H1 (cell line): ENCODE data around the gene RBMS1. TPM values are rescaled to one million over a fixed set of nuclear protein-coding genes. Genes with fewer than 3 reads are reported as not detected.

Source experiments
- CTCF ChIA-PET: fragments of 300-600 bp; sonication (Branson Sonifier 250); formaldehyde crosslinking; loops from one replicate; lab custom pipeline; 2021; ENCODE audit not compliant: partially characterized antibody; lab: Charles Lee
- POLR2A ChIA-PET: fragments of 300-600 bp; sonication (Branson Sonifier 250); formaldehyde crosslinking; loops from one replicate; lab custom pipeline; 2021; ENCODE audit warnings: inconsistent platforms; ENCODE audit not compliant: partially characterized antibody; lab: Charles Lee
- DNase-seq, 2 experiments: peaks; one replicate each; pipeline versions ENCODE4 v3.0.0 to v3.0.0-alpha.2; 2010 to 2022; ENCODE audit warnings: low spot score in 2 of 2, low read depth in 1 of 2, mixed read lengths in 1 of 2
- FAIRE-seq: peaks from 2 replicates; lab custom pipeline; 2011; peaks lifted over from hg19 to GRCh38; lab: Jason Lieb, UNC
- H2AFZ ChIP-seq: 2 replicates; pipeline ENCODE4 v1.8.1; 2012; ENCODE audit warnings: low read length, inconsistent platforms
- H2AK5ac ChIP-seq: 2 replicates; pipeline ENCODE4 v1.6.1; 2013; ENCODE audit warnings: low read depth, low read length
- H2BK120ac ChIP-seq: replicated peaks from 2 replicates; pipeline ENCODE3; 2013; ENCODE audit warnings: low read depth, low read length, inconsistent platforms
- H2BK12ac ChIP-seq: 2 replicates; pipeline ENCODE4 v1.6.1; 2013; ENCODE audit warnings: low read depth, low read length
- H2BK15ac ChIP-seq: 2 replicates; pipeline ENCODE4 v1.6.1; 2013; ENCODE audit warnings: low read length
- H2BK20ac ChIP-seq: 2 replicates; pipeline ENCODE4 v1.6.1; 2013; ENCODE audit warnings: low read length
- H2BK5ac ChIP-seq: 2 replicates; pipeline ENCODE4 v1.6.1; 2013; ENCODE audit warnings: low read depth, low read length
- H3K14ac ChIP-seq: 2 replicates; pipeline ENCODE4 v1.6.1; 2013; ENCODE audit warnings: inconsistent platforms; ENCODE audit not compliant: insufficient read length
- H3K18ac ChIP-seq: 2 replicates; pipeline ENCODE4 v1.6.1; 2013; ENCODE audit warnings: low read length; ENCODE audit errors: extremely low read depth
- H3K23ac ChIP-seq: 2 replicates; pipeline ENCODE4 v1.6.1; 2013; ENCODE audit warnings: inconsistent platforms; ENCODE audit not compliant: insufficient read length
- H3K23me2 ChIP-seq: 2 replicates; pipeline ENCODE4 v1.6.1; 2013; ENCODE audit warnings: low read depth, low read length
- H3K27ac ChIP-seq: 2 replicates; pipeline ENCODE4 v1.6.1; 2011; ENCODE audit warnings: low read depth, low read length, inconsistent platforms
- H3K27me3 ChIP-seq, 4 experiments: replicated peaks in 1 of 4; 1 replicate in 1 of 4; 2 replicates in 3 of 4; pipeline versions ENCODE4 v1.6.1 to v1.8.1; 2011 to 2013; ENCODE audit warnings: low read length in 3 of 4, mild to moderate bottlenecking in 3 of 4, inconsistent platforms in 2 of 4, mixed read lengths in 2 of 4, moderate library complexity in 1 of 4; ENCODE audit not compliant: control insufficient read depth in 3 of 4, insufficient read depth in 3 of 4; ENCODE audit errors: extremely low read depth in 1 of 4
- H3K36me3 ChIP-seq, 4 experiments: 2 replicates each; pipeline versions ENCODE4 v1.6.1 to v1.8.1; 2011 to 2013; ENCODE audit warnings: mild to moderate bottlenecking in 4 of 4, low read length in 3 of 4, moderate library complexity in 2 of 4, control low read depth in 1 of 4, inconsistent platforms in 1 of 4; ENCODE audit not compliant: insufficient read depth in 4 of 4, control insufficient read depth in 2 of 4
- H3K4ac ChIP-seq: replicated peaks from 2 replicates; pipeline ENCODE3; 2013; ENCODE audit warnings: low read length, low read depth, mixed read lengths, inconsistent platforms; ENCODE audit not compliant: insufficient read length
- H3K4me1 ChIP-seq, 4 experiments: replicated peaks in 1 of 4; 1 replicate in 1 of 4; 2 replicates in 3 of 4; pipeline versions ENCODE4 v1.6.1 to v1.8.1; 2011 to 2013; ENCODE audit warnings: low read length in 3 of 4, inconsistent platforms in 2 of 4, mixed read lengths in 1 of 4; ENCODE audit not compliant: insufficient read depth in 4 of 4, control insufficient read depth in 3 of 4
- H3K4me2 ChIP-seq, 2 experiments: 2 replicates each; pipeline versions ENCODE4 v1.6.1 to v1.8.1; 2011 to 2013; ENCODE audit warnings: low read depth in 2 of 2, low read length in 2 of 2, control low read depth in 1 of 2, inconsistent platforms in 1 of 2, mild to moderate bottlenecking in 1 of 2; ENCODE audit not compliant: insufficient read depth in 1 of 2
- H3K4me3 ChIP-seq, 4 experiments: fragments of 200-600, 300-600 bp in 1 of 4; sonication (generic), shearing (Covaris generic), sonication (Bioruptor Twin) in 1 of 4; 2 replicates each; pipeline versions ENCODE4 v1.5.1 to v1.8.1; 2011 to 2016; ENCODE audit warnings: low read length in 4 of 4, low read depth in 3 of 4, control low read depth in 2 of 4, inconsistent platforms in 2 of 4, mild to moderate bottlenecking in 2 of 4, mixed read lengths in 1 of 4, moderate library complexity in 1 of 4; ENCODE audit not compliant: insufficient read depth in 2 of 4; ENCODE audit errors: extremely low read depth in 1 of 4
- H3K56ac ChIP-seq: replicated peaks from 2 replicates; pipeline ENCODE3; 2013; ENCODE audit warnings: low read depth, mild to moderate bottlenecking, mixed read lengths, low read length, inconsistent platforms; ENCODE audit not compliant: insufficient read length
- H3K79me1 ChIP-seq: 2 replicates; pipeline ENCODE4 v1.6.1; 2013; ENCODE audit warnings: low read depth, low read length, control low read depth
- H3K79me2 ChIP-seq, 2 experiments: 2 replicates each; pipeline versions ENCODE4 v1.6.1 to v1.8.1; 2012 to 2013; ENCODE audit warnings: low read length in 2 of 2, mild to moderate bottlenecking in 2 of 2, inconsistent platforms in 1 of 2; ENCODE audit not compliant: insufficient read depth in 2 of 2, control insufficient read depth in 1 of 2
- H3K9ac ChIP-seq, 4 experiments: replicated peaks in 1 of 4; 1 replicate in 1 of 4; 2 replicates in 3 of 4; pipeline versions ENCODE4 v1.6.1 to v1.8.1; 2011 to 2013; ENCODE audit warnings: low read depth in 3 of 4, low read length in 3 of 4, control low read depth in 2 of 4, mild to moderate bottlenecking in 2 of 4, moderate library complexity in 2 of 4, inconsistent platforms in 1 of 4; ENCODE audit errors: extremely low read depth in 1 of 4
- H3K9me3 ChIP-seq, 2 experiments: 2 replicates each; pipeline versions ENCODE4 v1.6.1 to v1.8.1; 2012 to 2013; ENCODE audit warnings: mild to moderate bottlenecking in 2 of 2, moderate library complexity in 2 of 2, control low read depth in 1 of 2, inconsistent platforms in 1 of 2, low read depth in 1 of 2, low read length in 1 of 2, mixed read lengths in 1 of 2; ENCODE audit not compliant: insufficient read depth in 2 of 2
- H4K20me1 ChIP-seq, 2 experiments: replicated peaks in 1 of 2; 2 replicates each; pipeline versions ENCODE3 to v1.8.1; 2011 to 2013; ENCODE audit warnings: inconsistent platforms in 2 of 2, low read length in 2 of 2, mild to moderate bottlenecking in 1 of 2; ENCODE audit not compliant: insufficient read depth in 2 of 2, control insufficient read depth in 1 of 2
- H4K5ac ChIP-seq: 2 replicates; pipeline ENCODE4 v1.6.1; 2013; ENCODE audit warnings: low read length, low read depth, mixed read lengths, inconsistent platforms; ENCODE audit not compliant: insufficient read length
- H4K8ac ChIP-seq: 2 replicates; pipeline ENCODE4 v1.8.0; 2013; ENCODE audit warnings: mild to moderate bottlenecking, moderate library complexity, low read length, inconsistent platforms; ENCODE audit not compliant: insufficient read depth; ENCODE audit errors: extremely low read depth
- H4K91ac ChIP-seq: replicated peaks from 2 replicates; pipeline ENCODE3; 2013; ENCODE audit warnings: low read length, mixed read lengths, inconsistent platforms; ENCODE audit not compliant: insufficient read length
- CBX5 ChIP-seq: fragments of 300-800, 300-1000 bp; sonication (generic); IDR thresholded peaks from 2 replicates; pipeline ENCODE4 v1.7.1; 2016; ENCODE audit warnings: antibody characterized with exemption, low read length, low read depth
- CTBP2 ChIP-seq: IDR thresholded peaks from 2 replicates; pipeline ENCODE4 v1.7.0; 2011; ENCODE audit warnings: borderline replicate concordance, mild to moderate bottlenecking, moderate library complexity, mixed read lengths, low read length; ENCODE audit not compliant: insufficient read depth, insufficient read length
- KDM5A ChIP-seq: fragments of 200-600 bp; IDR thresholded peaks from 2 replicates; pipeline ENCODE4 v1.7.1; 2012; ENCODE audit warnings: mild to moderate bottlenecking, low read length, inconsistent platforms, mixed read lengths
- NRF1 ChIP-seq: IDR thresholded peaks from 2 replicates; pipeline ENCODE4 v1.6.1; 2011; ENCODE audit warnings: mild to moderate bottlenecking, low read depth, low read length, improper control_type of control experiment
- SUZ12 ChIP-seq: fragments of 200-600 bp; sonication (generic); IDR thresholded peaks from 2 replicates; pipeline ENCODE4 v1.6.1; 2012; ENCODE audit warnings: mild to moderate bottlenecking, inconsistent platforms, low read length, moderate library complexity, mixed read lengths
- TCF12 ChIP-seq: IDR thresholded peaks from 2 replicates; pipeline ENCODE4 v1.6.1; 2011; ENCODE audit warnings: low read depth, mild to moderate bottlenecking, low read length
- YY1 ChIP-seq: IDR thresholded peaks from 2 replicates; pipeline ENCODE4 v1.6.1; 2011; ENCODE audit warnings: low read depth, mild to moderate bottlenecking, low read length
- ZNF274 ChIP-seq: IDR thresholded peaks from 2 replicates; pipeline ENCODE4 v1.7.0; 2012; ENCODE audit warnings: low read length, borderline replicate concordance; ENCODE audit errors: extremely low read depth
- WGBS, 2 experiments: shearing (Covaris generic) in 1 of 2; methylation state at CpG; one replicate each; pipeline versions ENCODE4 v1.1.6 to v1.1.7; 2013 to 2015; ENCODE audit warnings: low lambda C conversion rate in 2 of 2, mixed read lengths in 2 of 2, inconsistent platforms in 1 of 2, low coverage in 1 of 2, missing lambda C conversion rate in 1 of 2; ENCODE audit not compliant: insufficient replicate concordance in 2 of 2, insufficient coverage in 1 of 2, insufficient read length in 1 of 2; ENCODE audit errors: extremely low coverage in 1 of 2, missing lambda C conversion rate in 1 of 2; 5-methylcytosine and 5-hydroxymethylcytosine counted together
- polyA plus RNA-seq, 7 experiments: library from polyadenylated mRNA; depleted of rRNA in 3 of 7; stranded (reverse) in 5 of 7; unstranded in 2 of 7; fragments of >200 nt in 5 of 7; fragments of 200-250 nt in 2 of 7; gene quantifications; 1 replicate in 5 of 7; 2 replicates in 1 of 7; 4 replicates in 1 of 7; pipeline versions ENCODE4 v1.2.1 to v1.2.3, GENCODE V29; 2011 to 2013; ENCODE audit warnings: missing spikeins in 2 of 7, mixed read lengths in 2 of 7
- total RNA-seq: library from RNA; stranded (reverse); fragmentation: NEBNext Ultra II Directional; extraction: Animal tissue kit (Norgen Biotek cat#: 25700); gene quantifications from 2 replicates; pipeline ENCODE4 v1.2.1, GENCODE V29; 2021
- TF ChIP-seq, protein P1 (sequence below), 3 experiments: IDR thresholded peaks; 1 replicate in 2 of 3; 2 replicates in 1 of 3; pipeline versions ENCODE4 v1.5.1 to v1.6.1; 2011; ENCODE audit warnings: low read length in 3 of 3, mild to moderate bottlenecking in 3 of 3, inconsistent platforms in 2 of 3, low read depth in 1 of 3, moderate library complexity in 1 of 3; ENCODE audit not compliant: insufficient read depth in 1 of 3; ENCODE audit errors: control extremely low read depth in 1 of 3
- TF ChIP-seq, protein P2 (sequence below): IDR thresholded peaks from 2 replicates; pipeline ENCODE4 v1.6.1; 2011; ENCODE audit warnings: low read length, improper control_type of control experiment

Gene RBMS1
- total and polyA plus RNA-seq, 2 of the 8 experiments (the other 6 are each of a cell fraction or from before 2014, with no cell fraction given), result 53.7 to 60.0 TPM

DNA sequence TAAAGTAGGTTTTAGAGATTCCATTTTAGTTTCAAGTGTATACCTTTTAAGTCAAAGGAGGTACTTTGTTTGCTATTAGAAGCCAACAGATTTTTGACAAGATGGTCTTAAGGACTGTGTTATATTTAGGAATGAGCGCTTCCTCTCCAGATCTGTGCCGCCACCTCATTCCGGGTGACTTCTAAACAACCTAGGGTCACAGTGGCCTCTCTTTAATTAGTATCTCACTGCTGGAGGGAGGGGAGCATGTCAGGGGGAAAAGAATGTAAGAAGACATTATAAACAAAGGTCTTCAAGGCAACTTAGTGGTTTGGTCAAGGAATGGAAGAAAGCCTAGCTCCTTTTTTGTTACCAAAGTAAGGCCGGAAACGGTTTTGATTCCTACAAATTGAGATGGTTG, 67.0 kb downstream of the RBMS1 start:
- H4K5ac ChIP-seq, result no peak overlapping the region
- H3K4ac ChIP-seq, result no peak overlapping the region
- H2BK5ac ChIP-seq, result no peak overlapping the region
- peaks cover 4% of the 10 kb centered on the region; the same call in 1 of the 2 replicates for H3K79me1 ChIP-seq
- H2BK15ac ChIP-seq, result no peak overlapping the region
- no peak overlapping the region for H4K91ac ChIP-seq
- H3K4me1 ChIP-seq, result peaks cover 0 to 4% (median 2%) of the 10 kb centered on the region in 4 experiments; a peak in 2 of 7 replicates
- H2AK5ac ChIP-seq, result no peak overlapping the region
- no peak overlapping the region for H3K56ac ChIP-seq
- no peak overlapping the region for H2BK12ac ChIP-seq
- no peaks in the 10 kb centered on the region for H3K23me2 ChIP-seq
- no peak overlapping the region for H3K23ac ChIP-seq
- 0 out of 4 replicates have a peak, but pooled peaks cover 0 to 2% of the 10 kb centered on the region in 2 experiments for H3K79me2 ChIP-seq
- H3K36me3 ChIP-seq, result peaks cover 0 to 12% (median 4%) of the 10 kb centered on the region in 4 experiments; a peak in 3 of 8 replicates
- H3K27ac ChIP-seq, result no peak overlapping the region
- no peak overlapping the region for H3K18ac ChIP-seq
- H3K9me3 ChIP-seq, result peaks cover 0 to 5% of the 10 kb centered on the region in 2 experiments; a peak in 1 of 4 replicates
- ChIA-PET POLR2A (no interaction called here), CTCF (interaction anchor here (1.6 to 5.1 kb wide), 2 partner anchors 14 to 101 kb away, joined by 6 to 38 read pairs; no protein-coding TSS in a partner anchor)
- no peaks in the 10 kb centered on the region for H4K20me1 ChIP-seq
- DNase-seq (no peak), FAIRE-seq (no peak)
- H2BK20ac ChIP-seq, result no peak overlapping the region
- TF ChIP-seq ZNF274, result no peak
- TF ChIP-seq YY1, result no peak
- no peak for TF ChIP-seq TCF12
- no peak for TF ChIP-seq SUZ12
- no peak for TF ChIP-seq KDM5A
- TF ChIP-seq, protein P1, sequence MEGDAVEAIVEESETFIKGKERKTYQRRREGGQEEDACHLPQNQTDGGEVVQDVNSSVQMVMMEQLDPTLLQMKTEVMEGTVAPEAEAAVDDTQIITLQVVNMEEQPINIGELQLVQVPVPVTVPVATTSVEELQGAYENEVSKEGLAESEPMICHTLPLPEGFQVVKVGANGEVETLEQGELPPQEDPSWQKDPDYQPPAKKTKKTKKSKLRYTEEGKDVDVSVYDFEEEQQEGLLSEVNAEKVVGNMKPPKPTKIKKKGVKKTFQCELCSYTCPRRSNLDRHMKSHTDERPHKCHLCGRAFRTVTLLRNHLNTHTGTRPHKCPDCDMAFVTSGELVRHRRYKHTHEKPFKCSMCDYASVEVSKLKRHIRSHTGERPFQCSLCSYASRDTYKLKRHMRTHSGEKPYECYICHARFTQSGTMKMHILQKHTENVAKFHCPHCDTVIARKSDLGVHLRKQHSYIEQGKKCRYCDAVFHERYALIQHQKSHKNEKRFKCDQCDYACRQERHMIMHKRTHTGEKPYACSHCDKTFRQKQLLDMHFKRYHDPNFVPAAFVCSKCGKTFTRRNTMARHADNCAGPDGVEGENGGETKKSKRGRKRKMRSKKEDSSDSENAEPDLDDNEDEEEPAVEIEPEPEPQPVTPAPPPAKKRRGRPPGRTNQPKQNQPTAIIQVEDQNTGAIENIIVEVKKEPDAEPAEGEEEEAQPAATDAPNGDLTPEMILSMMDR (IDR thresholded peaks at IDR 0.05; ENCODE audit: control extremely low read depth in 1 of 3, insufficient read depth in 1 of 3, low read depth in 1 of 3, low read length in 3 of 3), result no peak
- TF ChIP-seq NRF1, result no peak
- TF ChIP-seq CTBP2, result no peak
- no peak for TF ChIP-seq CBX5
- TF ChIP-seq, protein P2, sequence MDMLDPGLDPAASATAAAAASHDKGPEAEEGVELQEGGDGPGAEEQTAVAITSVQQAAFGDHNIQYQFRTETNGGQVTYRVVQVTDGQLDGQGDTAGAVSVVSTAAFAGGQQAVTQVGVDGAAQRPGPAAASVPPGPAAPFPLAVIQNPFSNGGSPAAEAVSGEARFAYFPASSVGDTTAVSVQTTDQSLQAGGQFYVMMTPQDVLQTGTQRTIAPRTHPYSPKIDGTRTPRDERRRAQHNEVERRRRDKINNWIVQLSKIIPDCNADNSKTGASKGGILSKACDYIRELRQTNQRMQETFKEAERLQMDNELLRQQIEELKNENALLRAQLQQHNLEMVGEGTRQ, result no peak
- no peak overlapping the region for H2AFZ ChIP-seq
- H3K9ac ChIP-seq, result no peak overlapping the region
- H3K4me2 ChIP-seq, result no peak overlapping the region
- 92% methylated on average over 5 of the region's 5 CpGs; no CpG with 5 or more reads in 1 of the 2 experiments for WGBS, 2 experiments
- H2BK120ac ChIP-seq, result no peak overlapping the region
- no peaks in the 10 kb centered on the region for H3K27me3 ChIP-seq
- H3K14ac ChIP-seq, result no peak overlapping the region
- H4K8ac ChIP-seq, result no peak overlapping the region
- H3K4me3 ChIP-seq, result no peak overlapping the region
